NB4 (cell line): ENCODE data around the gene F7.

Source experiments
- POLR2A ChIP-seq: IDR thresholded peaks from 2 replicates; pipeline ENCODE4 v1.6.1; 2011; ENCODE audit warnings: mild to moderate bottlenecking; ENCODE audit not compliant: insufficient read length; ENCODE audit errors: extremely low read depth
- TF ChIP-seq, protein P1 (sequence below): IDR thresholded peaks from one replicate; pipeline ENCODE4 v1.5.1; 2012; ENCODE audit warnings: low read depth, low read length
- TF ChIP-seq, protein P2 (sequence below): IDR thresholded peaks from 2 replicates; pipeline ENCODE4 v1.6.1; 2011; ENCODE audit warnings: low read depth, low read length

DNA sequence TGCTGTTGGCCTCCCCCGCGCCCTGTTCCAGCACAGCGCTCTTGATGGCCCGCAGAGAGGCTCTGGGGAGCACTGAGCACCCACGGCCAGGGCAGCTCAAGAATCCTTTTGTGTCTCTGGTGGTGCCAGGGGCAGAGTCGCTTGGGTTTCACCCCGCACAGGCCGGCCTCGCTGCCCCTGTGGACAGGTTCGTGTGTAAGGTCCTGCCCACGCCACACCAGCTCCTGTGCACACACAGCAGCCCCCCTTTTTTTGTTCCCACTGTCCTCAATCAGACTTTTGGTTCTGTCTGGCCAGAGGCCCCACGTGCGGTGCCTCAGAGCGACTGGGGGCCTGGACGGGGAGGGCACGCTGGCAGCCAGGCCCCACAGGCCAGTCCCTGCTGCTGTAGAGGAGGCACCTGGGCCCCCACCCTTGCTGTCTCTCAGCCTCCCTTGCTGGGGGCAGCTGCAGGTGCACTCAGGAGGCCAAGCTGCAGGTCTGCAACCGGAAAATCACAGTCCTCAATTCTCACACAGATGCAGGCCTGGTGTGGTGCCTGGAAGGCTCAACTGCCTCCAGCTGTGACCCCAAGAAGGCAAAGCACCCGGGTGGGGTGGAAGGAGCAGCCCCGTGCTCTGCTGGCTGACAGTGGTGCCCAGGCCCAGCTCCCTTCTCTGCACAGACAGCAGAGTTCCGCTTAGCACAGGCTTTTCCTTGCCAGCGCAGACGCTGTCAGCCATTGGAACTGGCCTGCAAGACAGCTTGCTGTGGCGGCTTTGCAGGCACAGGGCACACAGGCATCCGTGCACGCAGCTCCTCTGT, 12.6 kb upstream of the F7 start:
- TF ChIP-seq, protein P1, sequence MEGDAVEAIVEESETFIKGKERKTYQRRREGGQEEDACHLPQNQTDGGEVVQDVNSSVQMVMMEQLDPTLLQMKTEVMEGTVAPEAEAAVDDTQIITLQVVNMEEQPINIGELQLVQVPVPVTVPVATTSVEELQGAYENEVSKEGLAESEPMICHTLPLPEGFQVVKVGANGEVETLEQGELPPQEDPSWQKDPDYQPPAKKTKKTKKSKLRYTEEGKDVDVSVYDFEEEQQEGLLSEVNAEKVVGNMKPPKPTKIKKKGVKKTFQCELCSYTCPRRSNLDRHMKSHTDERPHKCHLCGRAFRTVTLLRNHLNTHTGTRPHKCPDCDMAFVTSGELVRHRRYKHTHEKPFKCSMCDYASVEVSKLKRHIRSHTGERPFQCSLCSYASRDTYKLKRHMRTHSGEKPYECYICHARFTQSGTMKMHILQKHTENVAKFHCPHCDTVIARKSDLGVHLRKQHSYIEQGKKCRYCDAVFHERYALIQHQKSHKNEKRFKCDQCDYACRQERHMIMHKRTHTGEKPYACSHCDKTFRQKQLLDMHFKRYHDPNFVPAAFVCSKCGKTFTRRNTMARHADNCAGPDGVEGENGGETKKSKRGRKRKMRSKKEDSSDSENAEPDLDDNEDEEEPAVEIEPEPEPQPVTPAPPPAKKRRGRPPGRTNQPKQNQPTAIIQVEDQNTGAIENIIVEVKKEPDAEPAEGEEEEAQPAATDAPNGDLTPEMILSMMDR = no peak
- TF ChIP-seq, protein P2, sequence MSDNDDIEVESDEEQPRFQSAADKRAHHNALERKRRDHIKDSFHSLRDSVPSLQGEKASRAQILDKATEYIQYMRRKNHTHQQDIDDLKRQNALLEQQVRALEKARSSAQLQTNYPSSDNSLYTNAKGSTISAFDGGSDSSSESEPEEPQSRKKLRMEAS = no peak
- TF ChIP-seq POLR2A = no peak
